B cell (primary cell): ENCODE measurements around the gene CD226. TPM values are rescaled to one million over a fixed set of nuclear protein-coding genes. Genes with fewer than 3 reads are reported as not detected.

ENCODE experiments used
- ATAC-seq: fragments of 200-7000 bp; cut with Tn5 transposase; one replicate; pipeline ENCODE4 v1.10.0; 2021; ENCODE audit warnings: low read depth, mild to moderate bottlenecking, moderate number of reproducible peaks, moderate library complexity
- CTCF ChIA-PET: fragments of 350-600 bp; sonication (Branson Sonifier 250); formaldehyde crosslinking; loops from one replicate; lab custom pipeline; 2021; ENCODE audit warnings: antibody characterized with exemption, inconsistent platforms; lab: Charles Lee
- POLR2A ChIA-PET: fragments of 350-600 bp; sonication (Branson Sonifier 250); formaldehyde crosslinking; loops from one replicate; lab custom pipeline; 2021; ENCODE audit warnings: antibody characterized with exemption; lab: Charles Lee
- DNase-seq: peaks from one replicate; pipeline ENCODE4 v3.0.0; 2013
- H2AFZ ChIP-seq: 2 replicates; pipeline ENCODE4 v1.6.1; 2012; ENCODE audit warnings: mild to moderate bottlenecking, low read depth, low read length; ENCODE audit not compliant: insufficient read depth, poor library complexity, severe bottlenecking
- H3K27ac ChIP-seq, 2 donors: 1 replicate in 1 of 2; 2 replicates in 1 of 2; pipeline ENCODE4 v1.5.1; 2012 to 2013; ENCODE audit warnings: low read length in 2 of 2, mild to moderate bottlenecking in 2 of 2, moderate library complexity in 1 of 2
- H3K27me3 ChIP-seq, 4 experiments: fragments of 200-600 bp in 1 of 4; sonication (generic) in 1 of 4; replicated peaks in 1 of 4; 1 replicate in 2 of 4; 2 replicates in 2 of 4; pipeline versions ENCODE4 v1.6.1 to v1.7.0; 2013 to 2016; ENCODE audit warnings: low read length in 3 of 4, mild to moderate bottlenecking in 2 of 4, mixed read lengths in 1 of 4, moderate library complexity in 1 of 4; ENCODE audit not compliant: insufficient read depth in 4 of 4, control insufficient read depth in 3 of 4; ENCODE audit errors: control extremely low read depth in 1 of 4
- H3K36me3 ChIP-seq, 2 experiments: replicated peaks in 1 of 2; 1 replicate in 1 of 2; 2 replicates in 1 of 2; pipeline versions ENCODE4 v1.6.1 to v1.7.1; 2013; ENCODE audit warnings: low read length in 1 of 2; ENCODE audit not compliant: insufficient read depth in 2 of 2, control insufficient read depth in 1 of 2; ENCODE audit errors: control extremely low read depth in 1 of 2, extremely low read depth in 1 of 2
- H3K4me1 ChIP-seq, 2 donors: fragments of 200-600 bp in 1 of 2; sonication (generic) in 1 of 2; 1 replicate in 1 of 2; 2 replicates in 1 of 2; pipeline versions ENCODE4 v1.5.1 to v1.6.1; 2013 to 2017; ENCODE audit warnings: low read length in 2 of 2; ENCODE audit not compliant: control insufficient read depth in 2 of 2, insufficient read depth in 2 of 2
- H3K4me2 ChIP-seq: replicated peaks from 2 replicates; pipeline ENCODE3; 2012; ENCODE audit warnings: mild to moderate bottlenecking, low read depth, low read length; ENCODE audit not compliant: poor library complexity, severe bottlenecking
- H3K4me3 ChIP-seq, 5 experiments: fragments of 200-600 bp in 1 of 5; sonication (generic) in 1 of 5; 1 replicate in 3 of 5; 2 replicates in 2 of 5; pipeline versions ENCODE4 v1.5.1 to v1.7.0; 2011 to 2016; ENCODE audit warnings: low read length in 4 of 5, mild to moderate bottlenecking in 4 of 5, low read depth in 2 of 5, control low read depth in 1 of 5, moderate library complexity in 1 of 5; ENCODE audit not compliant: insufficient read depth in 1 of 5; ENCODE audit errors: control extremely low read depth in 1 of 5, extremely low read depth in 1 of 5
- H3K79me2 ChIP-seq: fragments of 200-600 bp; sonication (generic); one replicate; pipeline ENCODE4 v1.6.0; 2016; ENCODE audit warnings: low read length; ENCODE audit not compliant: control insufficient read depth, insufficient read depth
- H3K9ac ChIP-seq: fragments of 200-600 bp; sonication (generic); 2 replicates; pipeline ENCODE4 v1.6.1; 2017; ENCODE audit warnings: mild to moderate bottlenecking, low read length, moderate library complexity
- H3K9me3 ChIP-seq, 3 donors: one replicate each; pipeline versions ENCODE4 v1.6.1 to v1.7.1; 2013; ENCODE audit warnings: low read length in 2 of 3; ENCODE audit not compliant: control insufficient read depth in 2 of 3, insufficient read depth in 1 of 3; ENCODE audit errors: control extremely low read depth in 1 of 3
- H4K20me1 ChIP-seq: 2 replicates; pipeline ENCODE4 v1.6.0; 2012; ENCODE audit warnings: mild to moderate bottlenecking, low read length; ENCODE audit not compliant: insufficient read depth, control insufficient read depth, poor library complexity, severe bottlenecking
- H3K27ac Mint-ChIP-seq: one replicate; pipeline ENCODE4 v1.8.0; 2021; ENCODE audit warnings: mixed read lengths
- H3K27me3 Mint-ChIP-seq: one replicate; pipeline ENCODE4 v1.8.0; 2021; ENCODE audit warnings: mixed read lengths
- H3K4me1 Mint-ChIP-seq: one replicate; pipeline ENCODE4 v1.8.0; 2021; ENCODE audit warnings: mixed read lengths
- H3K4me3 Mint-ChIP-seq: one replicate; pipeline ENCODE4 v1.8.0; 2021; ENCODE audit warnings: mixed read lengths
- H3K9me3 Mint-ChIP-seq: one replicate; pipeline ENCODE4 v1.8.0; 2022; ENCODE audit warnings: mixed read lengths; ENCODE audit not compliant: insufficient read depth
- EZH2 ChIP-seq: IDR thresholded peaks from 2 replicates; pipeline ENCODE4 v1.6.1; 2012; ENCODE audit warnings: borderline replicate concordance, low read depth, mild to moderate bottlenecking, moderate library complexity, low read length; ENCODE audit not compliant: insufficient read depth, poor library complexity, severe bottlenecking
- WGBS: methylation state at CpG from one replicate; pipeline ENCODE4 v1.1.5; 2013; ENCODE audit warnings: missing lambda C conversion rate; ENCODE audit not compliant: insufficient coverage; 5-methylcytosine and 5-hydroxymethylcytosine counted together
- intact Hi-C: fragments of 100-400 bp; cut with micrococcal nuclease; formaldehyde crosslinking; loops from one replicate; pipeline ENCODE4 v1.10.0; 2022
- polyA plus RNA-seq: library from polyadenylated mRNA; depleted of rRNA; stranded (reverse); fragments of >200 nt; gene quantifications from 2 replicates; pipeline ENCODE4 v1.2.3, GENCODE V29; 2012
- total RNA-seq, 2 donors: library from RNA; stranded (reverse); fragments of 120-200 nt in 1 of 2; gene quantifications; 1 replicate in 1 of 2; 2 replicates in 1 of 2; pipeline versions ENCODE4 v1.2.3 to v1.2.4, GENCODE V29; 2013 to 2022
- TF ChIP-seq, protein P1 (sequence below): fragments of 200-600 bp; IDR thresholded peaks from one replicate; pipeline ENCODE4 v1.8.0; 2022; ENCODE audit warnings: antibody characterized with exemption, mild to moderate bottlenecking

Gene CD226
- total and polyA plus RNA-seq, 2 donors (not counting 1 experiment from before 2014, with no cell fraction given) = 0.78 to 2.6 TPM

DNA sequence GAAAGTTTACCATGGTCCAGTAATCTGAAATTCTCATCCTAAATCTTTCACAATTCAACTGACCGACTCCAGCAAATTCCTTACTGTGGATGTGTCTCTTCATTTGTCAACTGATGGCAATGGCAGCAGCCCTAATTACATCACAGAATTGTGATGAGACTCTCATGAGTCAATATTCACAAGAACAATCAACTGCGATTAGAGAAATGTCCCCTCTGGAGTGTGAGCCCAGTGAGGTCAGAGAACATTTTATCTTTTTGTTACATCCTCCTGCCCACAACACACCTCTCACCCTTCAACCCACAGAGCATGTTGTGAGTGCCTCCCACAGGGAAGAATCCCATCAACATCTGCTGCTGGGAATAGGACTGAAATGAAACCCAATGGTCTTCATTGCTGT lies 73.6 kb downstream of the CD226 start:
- Mint-ChIP-seq H3K9me3 (no peaks in the 10 kb centered on the region), H3K27ac (no peak overlapping the region), H3K4me3 (no peak overlapping the region), H3K27me3 (no peaks in the 10 kb centered on the region), H3K4me1 (no peaks in the 10 kb centered on the region)
- Histone ChIP-seq H3K27me3 (no peaks in the 10 kb centered on the region), H3K9ac (no peak overlapping the region), H3K27ac (no peak overlapping the region), H2AFZ (no peak overlapping the region), H3K4me2 (no peak overlapping the region), H3K79me2 (no peaks in the 10 kb centered on the region), H3K4me1 (no peaks in the 10 kb centered on the region), H3K9me3 (no peaks in the 10 kb centered on the region), H3K4me3 (no peak overlapping the region), H3K36me3 (no peaks in the 10 kb centered on the region), H4K20me1 (no peaks in the 10 kb centered on the region)
- ChIA-PET CTCF (no interaction called here), POLR2A (no interaction called here)
- DNase-seq = no peak
- no peak for ATAC-seq
- no peak for TF ChIP-seq EZH2
- TF ChIP-seq, protein P1, sequence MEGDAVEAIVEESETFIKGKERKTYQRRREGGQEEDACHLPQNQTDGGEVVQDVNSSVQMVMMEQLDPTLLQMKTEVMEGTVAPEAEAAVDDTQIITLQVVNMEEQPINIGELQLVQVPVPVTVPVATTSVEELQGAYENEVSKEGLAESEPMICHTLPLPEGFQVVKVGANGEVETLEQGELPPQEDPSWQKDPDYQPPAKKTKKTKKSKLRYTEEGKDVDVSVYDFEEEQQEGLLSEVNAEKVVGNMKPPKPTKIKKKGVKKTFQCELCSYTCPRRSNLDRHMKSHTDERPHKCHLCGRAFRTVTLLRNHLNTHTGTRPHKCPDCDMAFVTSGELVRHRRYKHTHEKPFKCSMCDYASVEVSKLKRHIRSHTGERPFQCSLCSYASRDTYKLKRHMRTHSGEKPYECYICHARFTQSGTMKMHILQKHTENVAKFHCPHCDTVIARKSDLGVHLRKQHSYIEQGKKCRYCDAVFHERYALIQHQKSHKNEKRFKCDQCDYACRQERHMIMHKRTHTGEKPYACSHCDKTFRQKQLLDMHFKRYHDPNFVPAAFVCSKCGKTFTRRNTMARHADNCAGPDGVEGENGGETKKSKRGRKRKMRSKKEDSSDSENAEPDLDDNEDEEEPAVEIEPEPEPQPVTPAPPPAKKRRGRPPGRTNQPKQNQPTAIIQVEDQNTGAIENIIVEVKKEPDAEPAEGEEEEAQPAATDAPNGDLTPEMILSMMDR = no peak
- intact Hi-C loops = no loop called here
- WGBS = 100% methylated on average over 1 of the region's 2 CpGs

DNA sequence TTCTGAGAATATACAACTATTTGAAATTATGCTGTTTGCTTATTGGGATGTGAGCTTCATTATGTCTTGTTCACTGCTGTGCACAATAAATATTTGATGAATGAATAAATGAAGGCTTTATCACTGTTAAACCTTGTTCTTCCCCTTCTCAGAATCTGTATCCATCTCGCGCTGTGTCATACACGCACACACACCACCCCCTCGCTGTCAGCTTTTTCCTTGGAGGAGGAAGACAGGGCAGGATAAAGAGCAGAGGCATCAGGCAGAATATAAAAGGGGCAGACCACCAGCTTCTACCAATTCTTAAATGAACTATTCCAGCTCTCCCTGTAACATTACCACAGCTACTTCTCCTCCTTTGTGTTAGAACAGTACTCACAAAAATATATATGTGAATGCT lies 75.0 kb downstream of the CD226 start:
- Mint-ChIP-seq H3K27me3 (no peaks in the 10 kb centered on the region), H3K27ac (no peak overlapping the region), H3K4me1 (no peaks in the 10 kb centered on the region), H3K9me3 (no peaks in the 10 kb centered on the region), H3K4me3 (no peak overlapping the region)
- H3K27me3 ChIP-seq = no peaks in the 10 kb centered on the region
- H3K4me3 ChIP-seq = no peak overlapping the region
- H3K9me3 ChIP-seq = no peaks in the 10 kb centered on the region
- intact Hi-C loops = no loop called here
- CTCF ChIA-PET = no interaction called here
- no peak for DNase-seq
- WGBS = no CpG with 5 or more reads among the region's 4 CpGs
- no peaks in the 10 kb centered on the region for H3K4me1 ChIP-seq
- ATAC-seq = no peak
- H3K9ac ChIP-seq = no peak overlapping the region
- no peaks in the 10 kb centered on the region for H3K36me3 ChIP-seq
- H3K4me2 ChIP-seq = no peak overlapping the region
- H3K79me2 ChIP-seq = no peaks in the 10 kb centered on the region
- no peak overlapping the region for H3K27ac ChIP-seq
- H4K20me1 ChIP-seq = no peaks in the 10 kb centered on the region
- no peak overlapping the region for H2AFZ ChIP-seq
- no peak for TF ChIP-seq EZH2
- TF ChIP-seq, protein P1 = no peak
- POLR2A ChIA-PET = no interaction called here
